CD1c-positive myeloid dendritic cell (primary cell): Measurements from ENCODE around the gene OR4X2.
"Not testable (repeated sequence)": the region's sequence is repeated elsewhere in the genome, so short reads cannot be mapped to it uniquely, and the experiment has no call there.

ENCODE experiments used
- DNase-seq: peaks from one replicate; pipeline ENCODE4 v3.0.0-alpha.2; 2016; ENCODE audit errors: extremely low spot score

OR4X2 gene

GRCh38 chr11:48244804-48245203 is at the start of gene OR4X2:
TSS of gene OR4X2 (plus strand) at chr11:48245104. CDS start at chr11:48245104, 0 bp downstream.
- no peak for DNase-seq

GRCh38 chr11:48207881-48208280 is 37.0 kb upstream of the OR4X2 start:
- DNase-seq: no peak

DNA sequence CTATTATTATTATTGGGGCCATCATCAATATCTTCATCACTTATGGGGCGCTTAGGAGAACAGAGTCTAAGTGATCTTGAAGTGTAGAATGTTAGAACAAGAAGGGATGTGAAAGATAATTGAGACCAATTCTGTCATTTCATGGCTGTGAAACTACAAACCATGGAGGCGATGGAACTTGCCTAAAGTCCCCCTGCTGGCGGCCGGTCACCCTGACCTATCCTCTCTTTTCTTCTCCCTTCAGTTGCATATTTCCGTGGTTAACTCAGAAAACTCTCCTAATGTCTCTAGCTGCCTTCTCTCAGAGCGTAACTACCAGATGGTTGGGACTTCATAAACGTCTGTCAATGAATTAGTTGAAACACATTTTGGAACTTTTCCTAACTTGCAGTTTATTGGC is 34.9 kb upstream of the OR4X2 start:
- no peak for DNase-seq

- no peak for DNase-seq
Measured at GRCh38 chr11:48216510-48216909, 28.4 kb upstream of the OR4X2 start, which contains the start of gene OR4B1. TSS of gene OR4B1 (plus strand) at chr11:48216810. CDS start at chr11:48216810, 0 bp downstream.

GRCh38 chr11:48228761-48229160 is 16.1 kb upstream of the OR4X2 start:
- no peak for DNase-seq

DNA sequence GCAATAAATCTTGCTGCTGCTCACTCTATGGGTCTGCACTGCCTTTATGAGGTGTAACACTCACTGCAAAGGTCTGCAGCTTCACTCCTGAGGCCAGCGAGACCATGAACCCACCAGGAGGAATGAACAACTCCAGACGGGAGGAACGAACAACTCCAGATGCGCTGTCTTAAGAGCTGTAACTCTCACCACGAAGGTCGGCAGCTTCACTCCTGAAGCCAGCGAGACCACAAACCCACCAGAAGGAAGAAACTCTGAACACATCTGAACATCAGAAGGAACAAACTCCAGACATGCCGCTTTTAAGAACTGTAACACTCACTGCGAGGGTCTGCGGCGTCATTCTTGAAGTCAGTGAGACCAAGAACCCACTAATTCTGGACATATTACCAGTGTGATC is 14.8 kb upstream of the OR4X2 start:
- DNase-seq: not testable (repeated sequence)

DNA sequence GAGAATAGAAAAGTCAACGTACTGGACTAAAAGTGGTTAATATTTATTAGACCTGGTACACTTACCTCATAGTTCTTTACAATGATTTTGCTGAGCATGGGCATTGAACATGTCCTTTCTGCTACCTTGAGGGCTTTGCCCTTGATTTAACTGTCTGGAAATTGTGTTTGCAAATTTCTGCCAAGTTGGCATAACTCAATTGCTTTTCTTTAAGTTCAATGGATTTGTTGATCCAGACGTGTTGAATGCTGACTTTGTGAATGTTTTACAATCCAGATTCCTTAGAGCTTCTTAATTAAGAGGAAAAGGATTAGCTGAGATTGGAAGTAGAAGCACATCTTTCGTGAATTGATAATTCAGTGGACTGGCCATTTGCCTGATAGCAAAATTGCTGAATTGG is 7.2 kb upstream of the OR4X2 start:
- no peak for DNase-seq

DNA sequence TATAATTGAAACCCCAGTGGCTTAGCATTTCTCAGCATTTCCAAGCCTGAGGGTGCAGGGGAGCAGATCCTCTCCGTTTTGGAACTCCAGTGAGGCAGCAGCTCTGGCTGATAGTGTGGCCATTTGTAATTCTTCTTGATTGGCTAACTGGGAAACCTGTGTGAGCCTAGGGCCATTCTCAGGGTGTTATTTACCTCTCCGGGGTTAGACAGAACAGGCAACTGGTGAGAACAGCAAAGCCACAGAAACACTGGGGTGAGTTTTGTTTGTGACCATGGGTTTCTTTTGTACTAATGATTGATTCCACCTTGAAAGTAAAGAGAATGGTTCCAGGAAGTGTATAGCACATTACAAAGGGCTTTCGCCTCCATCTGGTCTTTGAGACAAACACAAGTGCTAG is 2.4 kb upstream of the OR4X2 start:
- DNase-seq: no peak

GRCh38 chr11:48248902-48249301 is 4.0 kb downstream of the OR4X2 start:
- DNase-seq: no peak

DNA sequence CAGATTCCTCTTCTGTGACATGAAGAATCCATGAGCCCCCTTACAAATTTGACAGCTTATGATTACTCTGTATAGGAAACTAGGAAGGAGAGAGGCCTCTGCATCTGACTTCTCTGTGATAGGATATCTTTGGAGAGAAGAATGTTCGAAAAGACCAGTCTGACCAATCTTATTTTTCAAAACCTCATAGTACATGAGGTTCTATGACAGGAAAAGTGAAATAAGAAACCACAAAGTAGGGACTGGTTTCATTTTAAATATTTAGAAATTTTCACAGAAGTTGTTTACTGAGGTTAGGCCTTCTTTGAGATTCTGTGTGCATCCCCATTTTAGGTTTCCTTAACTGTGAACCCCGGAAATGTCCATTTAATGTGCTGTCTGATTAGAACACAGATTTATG is 16.7 kb downstream of the OR4X2 start:
- DNase-seq: no peak

- DNase-seq: no peak
Measured at GRCh38 chr11:48263423-48263911, 18.6 kb downstream of the OR4X2 start, which contains the start of gene OR4X1. TSS of gene OR4X1 (plus strand) at chr11:48263861. CDS start at chr11:48263861, 0 bp downstream.

GRCh38 chr11:48270621-48271020 is 25.7 kb downstream of the OR4X2 start:
- no peak for DNase-seq

DNA sequence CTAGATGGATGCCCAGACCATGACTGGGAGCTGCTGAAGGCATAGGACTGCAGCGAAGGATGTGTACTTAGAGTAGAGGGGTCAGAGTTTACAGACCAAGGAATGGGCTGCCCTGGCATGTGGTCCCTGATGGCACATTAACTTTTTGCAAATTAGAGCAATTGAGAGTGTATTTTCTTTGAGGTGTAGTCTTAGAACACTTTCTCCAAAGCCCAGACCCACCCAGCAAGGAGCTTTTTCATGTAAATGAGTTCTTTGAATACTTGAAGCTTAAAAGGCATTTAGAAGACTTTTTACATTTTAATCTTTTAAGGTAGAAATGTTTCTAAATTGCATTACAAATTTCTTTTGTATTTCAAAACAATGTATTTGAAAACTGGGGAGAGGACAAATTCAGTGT is 27.7 kb downstream of the OR4X2 start:
- DNase-seq: no peak
